CD4-positive, alpha-beta T cell treated with Interleukin-2 at 100 ng/mL for 4 hours (primary cell): ENCODE data around the gene SESTD1.
A peak's percentile ranks its signal among the peaks of the same experiment; 100 is the strongest.
"Not testable (repeated sequence)": the region's sequence is repeated elsewhere in the genome, so short reads cannot be mapped to it uniquely, and the experiment has no call there.

Experiments
- DNase-seq: peaks from one replicate; pipeline ENCODE4 v3.0.0-alpha.2; 2020; ENCODE audit warnings: low spot score

The SESTD1 gene

DNA sequence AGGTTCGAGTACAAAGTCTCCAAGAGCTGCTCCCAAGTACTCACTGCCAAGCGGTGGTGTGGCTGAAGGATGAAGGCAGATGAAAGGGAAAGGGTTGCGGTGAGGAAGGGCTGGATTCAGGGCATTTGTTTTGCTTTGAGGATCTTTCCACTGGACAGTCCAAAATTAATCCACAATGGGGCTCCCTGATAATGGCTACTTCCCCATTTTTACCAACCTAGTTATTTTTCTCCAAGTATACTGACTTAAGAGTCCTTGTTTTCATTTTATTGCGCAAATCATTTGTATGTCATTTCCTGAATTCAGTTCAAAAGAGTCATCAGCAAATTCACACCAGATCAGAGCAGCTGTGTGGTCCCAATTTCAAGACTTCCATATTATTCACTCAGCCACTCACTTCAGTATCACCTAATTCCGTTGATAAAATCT lies 464 bp upstream of the SESTD1 start:
- no peak for DNase-seq

DNA sequence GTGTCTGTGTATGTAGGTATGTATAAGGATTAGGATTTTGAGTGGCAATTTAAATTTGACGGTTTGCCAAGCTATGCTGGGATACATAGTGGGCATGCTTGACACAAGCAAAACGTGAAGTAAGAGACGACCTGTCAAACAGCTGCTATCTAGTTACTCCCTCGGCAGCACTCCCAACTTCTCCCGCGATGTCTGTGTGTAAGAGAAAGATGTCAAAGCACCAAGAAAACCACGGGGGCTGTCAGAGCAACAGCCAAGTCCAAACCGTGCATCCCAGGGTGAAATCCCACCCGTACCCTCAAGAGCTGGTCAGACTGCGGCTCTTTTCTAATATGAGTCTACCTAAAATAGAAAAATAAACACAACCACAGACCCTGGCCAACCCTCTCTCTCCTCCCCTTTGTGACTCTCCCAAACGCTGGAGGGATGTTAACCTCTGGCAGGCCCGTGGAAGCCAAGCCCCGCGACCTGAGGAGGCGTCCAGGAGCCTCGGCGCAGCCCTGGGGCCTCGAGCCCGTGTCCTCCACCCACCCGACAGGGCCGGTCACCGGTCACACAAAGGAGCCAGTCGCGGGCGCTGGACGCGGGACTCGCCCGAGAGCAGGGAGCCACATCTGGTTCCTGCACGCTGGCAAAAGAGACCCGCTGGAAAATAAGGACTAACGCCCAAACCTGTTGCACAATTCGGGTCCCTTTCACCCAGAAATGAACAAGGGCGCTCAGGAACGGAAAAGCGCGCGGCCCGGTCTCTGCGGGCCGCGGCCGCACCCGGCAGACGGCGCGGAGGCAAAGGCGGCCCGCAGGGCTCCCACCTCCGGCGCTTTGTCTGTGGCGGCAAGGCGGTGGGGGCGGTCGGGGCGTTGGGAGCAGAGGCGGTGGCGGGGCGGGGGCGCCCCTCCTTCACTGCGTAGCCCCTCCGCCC lies 925 bp downstream of the SESTD1 start:
- no peak for DNase-seq

DNA sequence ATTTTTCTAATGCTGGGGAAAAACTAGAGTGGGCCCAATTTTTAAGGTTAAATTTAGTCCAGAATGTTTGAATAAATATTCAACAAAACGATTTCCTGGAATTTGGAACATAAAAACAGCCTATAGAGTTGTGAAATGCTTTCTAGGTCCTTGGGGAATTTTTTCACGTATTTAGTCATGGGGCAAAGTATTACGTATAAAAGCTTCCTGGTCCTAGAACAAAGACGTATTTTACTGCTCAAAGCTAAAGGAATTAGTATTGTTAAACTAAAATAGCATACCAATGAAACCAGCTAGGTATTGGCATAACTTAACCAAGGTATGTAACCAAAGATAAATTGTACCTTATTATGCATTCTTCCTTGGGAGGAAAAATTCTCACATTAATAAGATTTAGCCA lies 1.6 kb downstream of the SESTD1 start:
- no peak for DNase-seq

DNA sequence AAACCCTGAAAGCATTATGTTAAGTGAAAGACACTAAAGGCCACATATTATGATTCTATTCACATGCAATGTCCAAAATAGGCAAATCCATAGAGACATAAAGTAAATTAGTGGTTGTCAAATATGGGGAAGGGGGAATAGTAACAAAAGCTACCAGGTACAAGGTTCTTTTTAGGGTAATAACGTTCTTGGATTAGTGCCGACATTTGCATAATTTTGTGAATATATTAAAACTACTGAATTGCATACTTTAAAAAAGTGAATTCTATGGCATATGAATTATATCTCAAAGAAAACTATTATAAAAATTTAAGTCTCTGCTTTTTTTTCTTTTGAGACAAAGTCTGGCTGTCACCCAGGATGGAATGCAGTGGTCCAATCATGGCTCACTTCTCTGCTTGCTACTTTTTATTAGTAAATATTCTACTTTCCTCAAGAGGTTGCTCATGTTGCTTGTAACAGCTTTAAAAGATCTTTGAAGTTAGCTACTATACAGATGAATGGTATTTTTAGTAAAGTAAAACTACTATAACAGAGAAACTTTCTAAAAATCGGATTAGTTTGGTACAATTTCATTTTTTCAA lies 2.5 kb downstream of the SESTD1 start:
- no peak for DNase-seq

DNA sequence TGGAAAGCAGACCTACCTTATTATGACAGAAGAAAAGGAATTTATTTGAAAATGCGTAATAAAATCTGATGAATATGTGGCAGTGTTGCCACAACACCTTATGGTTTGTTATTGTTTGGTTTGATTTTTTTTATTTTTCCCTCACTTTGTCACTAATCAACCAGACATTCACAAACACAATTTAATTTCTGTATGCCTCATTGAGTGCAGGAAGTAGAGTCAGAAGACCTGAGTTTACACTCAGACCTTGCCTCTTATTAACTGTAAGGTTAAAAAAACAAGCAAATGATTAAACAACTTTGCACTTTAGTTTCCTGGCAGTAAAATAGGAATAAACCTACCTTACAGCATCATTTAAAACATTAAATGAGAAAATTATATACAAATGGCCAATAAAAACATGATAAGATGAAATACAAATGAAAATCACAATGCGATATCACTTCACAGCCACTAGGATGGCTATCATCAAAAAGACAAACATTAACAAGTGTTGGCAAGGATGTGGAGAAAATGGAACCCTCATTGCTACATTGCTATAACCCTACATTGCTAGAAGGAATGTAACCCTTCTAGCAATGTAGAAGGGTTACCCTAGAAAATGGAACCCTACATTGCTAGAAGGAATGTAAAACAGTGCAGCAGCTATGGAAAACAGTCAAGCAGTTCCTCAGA lies 3.3 kb downstream of the SESTD1 start:
- DNase-seq: no peak

DNA sequence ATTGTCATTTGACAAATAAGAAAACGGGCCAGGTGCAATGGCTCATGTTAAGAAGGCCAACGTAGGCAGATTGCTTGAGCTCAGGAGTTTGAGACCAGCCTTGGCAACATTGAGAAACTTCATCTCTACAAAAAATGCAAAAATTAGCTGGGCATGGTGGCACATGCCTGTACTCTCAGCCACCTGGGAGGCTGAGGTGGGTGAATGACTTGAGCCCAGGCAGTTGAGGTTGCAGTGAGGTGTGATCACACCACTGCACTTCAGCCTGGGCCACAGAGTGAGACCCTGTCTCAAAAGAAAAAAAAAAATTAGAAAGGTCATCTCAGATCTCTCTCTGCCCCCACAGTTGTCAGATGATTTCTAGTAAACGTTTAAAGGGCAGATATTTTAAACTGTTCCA lies 4.4 kb downstream of the SESTD1 start:
- no peak for DNase-seq

DNA sequence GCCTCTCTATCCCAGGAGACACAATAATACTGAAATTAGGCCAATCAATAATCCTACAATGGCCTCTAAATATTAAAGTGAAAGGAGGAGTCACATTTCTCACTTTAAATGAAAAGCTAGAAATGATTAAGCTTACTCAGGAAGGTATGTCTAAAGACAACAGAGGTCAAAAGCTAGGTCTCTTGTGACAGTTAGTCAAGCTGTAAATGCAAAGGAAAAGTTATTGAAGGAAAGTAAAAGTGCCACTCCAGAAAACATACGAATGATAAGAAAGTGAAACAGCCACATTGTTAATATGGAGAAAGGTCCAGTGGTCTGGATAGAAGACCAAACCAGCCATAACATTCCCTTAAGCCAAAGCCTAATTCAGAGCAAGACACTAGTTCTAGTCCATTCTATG lies 9.5 kb downstream of the SESTD1 start:
- no peak for DNase-seq

DNA sequence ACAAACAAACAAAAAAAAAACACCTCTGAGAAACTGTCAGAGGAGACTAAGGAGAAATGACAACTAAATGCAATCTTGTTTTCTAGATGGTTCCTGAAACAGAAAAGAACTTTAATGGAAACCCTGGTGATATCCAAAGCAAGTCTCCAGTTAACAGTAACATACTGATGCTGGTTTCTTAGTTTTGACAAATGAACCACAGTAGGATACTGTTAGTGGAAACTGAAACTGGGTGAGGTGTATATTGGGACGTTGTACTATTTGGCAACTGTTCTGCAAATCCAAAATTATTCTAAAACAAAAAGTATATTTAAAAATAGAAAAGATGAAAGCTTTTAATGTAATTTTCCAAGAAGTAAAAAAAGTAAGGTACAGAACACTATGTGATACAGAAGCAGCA lies 11.4 kb downstream of the SESTD1 start:
- no peak for DNase-seq

DNA sequence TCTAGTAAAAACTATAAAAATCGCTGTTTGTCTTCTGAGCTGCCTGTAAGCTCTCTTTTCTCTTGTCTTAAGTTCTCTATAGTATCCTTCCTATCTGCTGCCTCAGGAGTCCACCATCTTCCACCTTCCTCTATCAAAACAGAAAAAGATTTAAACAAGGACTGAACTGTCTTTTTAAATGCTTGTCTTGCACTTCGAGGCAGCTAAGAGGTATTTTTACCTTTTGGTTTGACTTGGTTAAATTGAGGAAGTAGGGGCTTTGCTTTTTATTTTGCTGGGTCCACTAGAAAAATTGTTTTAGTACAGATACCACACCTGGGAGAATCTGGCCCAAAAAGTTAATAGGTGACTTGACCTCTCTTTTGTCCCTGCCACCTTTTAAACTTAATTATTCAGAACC lies 12.2 kb downstream of the SESTD1 start:
- no peak for DNase-seq

DNA sequence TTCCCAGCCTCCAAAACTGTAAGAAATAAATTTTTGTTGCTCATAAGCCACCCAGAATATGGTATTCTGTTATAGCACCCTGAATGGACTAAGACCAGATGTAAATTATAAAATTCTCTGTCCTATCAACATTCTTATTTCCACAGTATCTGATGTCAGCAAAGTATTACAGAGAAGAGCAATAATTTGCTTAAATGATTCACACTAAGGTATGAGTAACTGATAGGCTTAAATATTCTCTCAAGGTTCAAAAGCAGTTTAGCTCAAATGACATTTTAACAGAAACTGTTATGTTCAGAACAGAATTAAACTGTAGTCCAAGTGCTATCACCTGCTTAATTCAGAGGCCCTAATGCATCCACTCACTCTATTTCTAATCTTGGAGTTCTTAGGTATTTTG lies 12.8 kb downstream of the SESTD1 start:
- DNase-seq: peak; percentile 5

DNA sequence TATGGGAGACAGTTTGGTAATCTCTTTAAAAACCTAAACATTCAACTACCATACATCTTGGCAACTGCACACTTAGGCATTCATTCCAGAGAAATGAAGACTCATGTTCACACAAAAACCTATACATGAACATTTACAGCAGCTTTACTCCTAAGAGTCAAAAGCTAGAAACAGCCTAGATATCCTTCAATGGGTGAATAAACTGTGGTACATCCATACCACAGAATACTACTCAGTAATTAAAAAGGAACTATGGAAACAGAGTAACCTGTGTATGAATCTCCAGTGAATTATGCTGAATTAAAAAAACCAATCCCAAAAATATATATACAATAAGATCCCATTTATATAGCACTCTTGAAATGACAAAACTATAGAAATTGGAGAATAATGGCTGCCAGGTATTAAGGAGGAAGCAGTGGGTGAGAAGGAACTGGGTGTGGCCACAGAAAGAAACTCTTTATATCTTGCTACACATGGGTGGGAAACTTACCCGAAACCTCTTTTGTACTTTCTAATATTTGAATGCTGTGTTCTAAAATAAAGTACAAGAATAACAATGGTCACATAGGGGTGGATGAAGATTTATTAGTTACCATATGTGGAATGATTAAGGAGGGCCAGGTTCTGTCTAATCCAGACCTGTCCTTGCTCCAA lies 13.7 kb downstream of the SESTD1 start:
- DNase-seq: no peak

DNA sequence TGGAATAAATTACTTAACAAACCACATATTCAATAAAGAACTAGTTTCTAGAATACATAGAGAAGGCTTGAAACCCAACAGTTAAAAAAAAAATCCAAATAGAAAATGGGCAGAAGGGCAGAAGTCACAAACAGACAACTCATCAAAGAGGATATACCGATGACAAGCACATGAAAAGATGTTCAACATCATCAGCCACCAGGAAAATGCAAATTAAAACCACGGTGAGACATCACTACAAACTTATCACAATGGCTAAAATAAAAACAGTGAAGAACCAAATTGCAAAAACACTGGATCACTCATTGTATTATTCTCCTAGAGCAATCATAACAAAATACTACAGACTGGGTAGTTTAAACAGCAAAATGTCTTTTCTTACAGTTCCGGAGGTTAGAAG lies 14.5 kb downstream of the SESTD1 start:
- DNase-seq: peak; percentile 45

DNA sequence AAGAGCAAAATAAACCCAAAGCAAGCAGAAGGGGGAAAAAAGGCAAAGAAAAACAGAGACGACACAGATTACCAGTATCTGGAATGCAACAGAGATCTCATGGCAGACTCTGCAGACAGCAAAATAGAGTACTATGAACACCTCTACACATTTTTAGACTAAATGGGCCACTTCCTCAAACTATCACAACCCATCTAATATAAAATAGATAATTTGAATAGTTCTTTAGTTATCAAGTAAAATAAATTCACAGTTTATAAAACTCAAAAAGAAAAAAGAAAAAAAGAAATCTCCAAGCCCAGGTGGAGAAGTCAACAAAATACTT lies 16.6 kb downstream of the SESTD1 start:
- no peak for DNase-seq

DNA sequence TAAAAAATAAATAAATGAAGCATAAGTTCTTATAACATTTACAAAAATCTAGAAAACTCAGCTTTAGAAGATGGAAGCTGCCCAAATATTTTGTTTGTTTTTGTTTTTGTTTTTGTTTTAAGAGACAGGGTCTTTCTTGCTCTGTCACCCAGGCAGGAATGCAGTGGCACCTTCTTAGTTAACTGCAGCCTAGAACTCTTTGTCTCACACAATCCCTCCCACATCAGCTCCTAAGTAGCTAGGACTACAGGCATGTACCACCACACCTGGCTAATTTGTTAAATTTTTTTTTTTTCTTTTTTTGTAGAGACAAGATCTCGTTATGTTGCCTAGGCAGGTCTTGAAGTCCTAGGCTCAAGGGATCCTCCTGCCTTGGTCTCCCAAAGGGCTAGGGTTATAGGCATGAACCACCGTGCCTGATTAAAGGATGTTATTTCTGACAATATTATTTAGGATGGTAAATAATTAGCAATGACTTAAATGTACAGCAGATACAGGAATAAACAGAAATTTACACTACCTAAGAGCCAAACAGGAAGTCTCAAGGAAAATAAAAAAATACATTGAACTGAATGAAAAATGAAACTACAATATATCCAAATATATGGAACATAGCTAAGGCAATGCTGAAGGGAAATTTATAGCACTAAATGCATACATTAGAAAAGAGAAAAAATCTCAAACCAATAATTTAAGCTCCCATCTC lies 17.2 kb downstream of the SESTD1 start:
- DNase-seq: no peak

DNA sequence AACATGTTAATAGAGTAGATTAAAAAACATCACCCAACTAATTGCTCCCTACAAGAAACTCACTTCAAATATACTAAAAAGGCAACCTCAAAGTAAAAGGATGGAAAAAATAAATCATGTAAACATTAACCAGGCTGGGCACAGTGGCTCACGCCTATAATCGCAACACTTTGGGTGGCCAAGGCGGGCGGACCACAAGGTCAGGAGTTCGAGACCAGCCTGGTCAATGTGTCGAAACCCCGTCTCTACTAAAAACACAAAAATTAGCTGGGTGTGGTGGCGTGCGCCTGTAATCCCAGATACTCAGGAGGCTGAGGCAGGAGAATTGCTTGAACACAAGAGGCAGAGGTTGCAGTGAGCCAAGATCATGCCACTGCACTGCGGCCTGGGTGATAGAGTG lies 18.8 kb downstream of the SESTD1 start:
- DNase-seq: not testable (repeated sequence)

DNA sequence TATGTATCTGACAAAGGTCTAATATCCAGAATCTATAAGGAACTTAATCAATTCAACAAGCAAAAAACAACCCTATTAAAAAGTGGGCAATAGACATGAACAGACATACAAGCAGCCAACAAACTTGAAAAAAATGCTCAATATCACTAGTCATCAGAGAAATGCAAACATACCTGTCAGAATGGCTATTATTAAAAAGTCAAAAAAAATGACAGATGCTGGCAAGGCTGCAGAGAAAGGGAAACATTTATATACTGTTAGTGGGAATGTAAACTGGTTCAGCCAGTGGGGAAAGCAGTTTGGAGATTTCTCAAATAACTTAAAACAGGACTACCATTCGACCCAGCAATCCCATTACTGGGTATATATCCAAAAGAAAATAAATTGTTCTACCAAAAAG lies 21.6 kb downstream of the SESTD1 start:
- DNase-seq: no peak

DNA sequence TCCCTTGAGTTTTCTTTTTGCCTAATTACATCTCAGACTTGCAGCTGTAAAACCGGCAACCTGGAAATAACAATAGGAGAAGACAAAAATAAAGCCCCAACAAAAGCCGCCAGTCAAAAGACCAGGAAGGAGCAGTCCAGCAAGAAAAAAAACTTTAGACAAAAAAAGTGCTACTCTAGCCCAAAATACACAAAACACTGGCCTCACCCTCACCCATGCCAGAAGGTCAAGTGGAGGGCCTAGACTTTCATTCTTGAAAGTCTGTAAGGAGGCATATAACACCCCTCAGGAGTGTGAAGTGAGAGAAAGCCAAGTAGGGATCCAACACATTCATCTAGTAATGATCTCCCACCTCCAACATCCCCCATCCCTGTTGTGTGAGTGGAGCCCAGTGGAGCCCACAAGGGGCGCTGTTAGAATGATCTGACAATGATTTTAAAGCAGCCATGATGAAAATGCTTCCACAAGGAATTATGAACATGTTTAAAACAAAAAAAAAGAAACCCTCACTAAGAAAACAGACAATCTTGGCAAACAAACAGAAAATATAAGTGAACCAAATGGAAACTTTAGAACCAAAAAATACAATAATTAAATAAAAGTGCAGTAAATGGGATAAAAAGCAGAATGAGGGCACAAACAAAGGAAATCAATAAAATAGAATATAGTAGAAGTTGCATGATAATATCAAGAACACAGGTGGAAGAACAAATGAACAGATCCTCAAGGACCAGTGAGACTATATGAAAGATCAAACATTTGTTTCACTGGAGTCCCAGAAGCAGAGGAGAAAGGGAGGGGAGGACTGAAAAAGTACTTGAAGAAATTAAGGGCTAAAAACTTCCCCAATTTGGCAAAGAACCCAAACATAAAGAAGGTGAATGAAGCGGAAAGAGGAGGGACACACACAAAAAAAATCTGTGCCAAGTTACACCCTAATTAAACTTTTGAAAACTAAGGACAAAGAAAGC lies 23.9 kb downstream of the SESTD1 start:
- DNase-seq: no peak

DNA sequence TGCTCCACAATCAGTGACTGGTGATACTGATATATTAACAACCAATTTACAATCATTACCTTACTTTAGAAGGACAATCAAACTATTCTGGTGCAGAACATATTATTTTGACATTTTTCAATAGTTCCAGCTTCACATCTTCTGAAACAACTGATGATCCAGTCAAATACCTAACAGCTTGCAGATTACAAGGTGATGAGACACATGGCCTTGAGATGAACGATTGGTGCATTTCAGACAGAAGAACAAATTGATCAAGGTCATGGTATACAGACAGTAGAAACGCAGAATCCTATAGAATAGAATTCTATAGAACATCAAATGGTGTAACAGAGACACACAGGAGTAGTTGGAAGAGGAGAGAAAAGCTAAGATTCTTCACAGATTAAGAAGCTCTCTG lies 24.8 kb downstream of the SESTD1 start:
- DNase-seq: no peak

DNA sequence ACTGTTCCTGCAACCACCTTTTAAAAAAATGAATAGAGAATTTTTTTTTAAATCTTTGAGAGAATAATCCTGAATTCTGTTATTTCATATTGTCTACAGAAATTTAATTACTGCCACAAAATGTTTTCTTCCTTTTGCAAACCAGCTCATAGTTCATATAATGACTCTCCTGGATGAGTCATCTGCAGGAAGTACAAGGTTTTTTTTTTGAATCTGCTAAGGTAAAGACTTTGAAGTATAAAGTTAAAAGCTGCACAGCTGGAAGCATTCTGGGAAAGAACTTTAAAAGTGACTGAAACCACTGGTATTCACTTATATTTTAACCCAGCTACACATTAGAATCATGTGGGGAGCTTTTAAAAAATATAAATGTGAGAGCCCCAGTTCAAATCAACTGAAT lies 25.4 kb downstream of the SESTD1 start:
- peak; percentile 45 for DNase-seq

DNA sequence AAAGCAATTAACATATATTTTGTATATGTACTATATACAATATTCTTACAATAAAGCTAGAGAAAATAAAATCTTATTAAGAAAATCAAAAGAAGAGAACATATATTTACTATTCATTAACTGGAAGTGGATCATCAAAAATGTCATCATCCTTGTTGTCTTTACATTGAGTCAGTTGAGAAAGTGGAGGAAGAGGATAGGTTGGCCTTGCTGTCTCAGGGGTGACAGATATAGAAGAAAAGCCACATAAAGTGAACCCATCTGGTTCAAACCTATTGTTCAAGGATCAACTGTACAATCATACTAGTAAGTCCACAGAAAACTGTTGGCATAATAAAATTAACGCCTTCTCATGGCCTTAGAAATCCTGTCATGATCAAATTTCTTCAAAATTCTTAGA lies 26.6 kb downstream of the SESTD1 start:
- DNase-seq: no peak
